Measurements from ENCODE around the gene SH3PXD2B.
"Not testable (repeated sequence)": the region's sequence is repeated elsewhere in the genome, so short reads cannot be mapped to it uniquely, and the experiment has no call there.

Gene SH3PXD2B

DNA sequence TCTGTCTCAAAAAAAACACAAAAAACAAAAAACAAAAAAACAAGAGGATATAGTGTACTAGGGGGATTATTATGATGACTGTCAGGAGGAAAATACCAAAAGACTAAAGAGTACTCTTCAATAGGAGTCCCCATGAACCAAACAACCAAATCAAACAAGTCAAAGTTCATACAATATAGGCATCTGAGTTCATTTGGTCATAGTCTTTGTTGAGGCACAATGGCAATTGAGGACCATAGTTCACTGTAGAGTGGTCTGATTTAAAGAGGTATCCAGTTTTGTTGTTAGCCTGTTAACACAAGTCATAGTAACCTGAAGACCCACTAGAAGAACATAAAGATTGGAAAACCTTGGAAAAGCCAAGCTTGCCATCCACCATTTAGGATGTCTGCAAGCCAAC is 159.5 kb downstream of the SH3PXD2B start:
- DNase-seq (ENCODE audit: low read depth) = no peak

DNA sequence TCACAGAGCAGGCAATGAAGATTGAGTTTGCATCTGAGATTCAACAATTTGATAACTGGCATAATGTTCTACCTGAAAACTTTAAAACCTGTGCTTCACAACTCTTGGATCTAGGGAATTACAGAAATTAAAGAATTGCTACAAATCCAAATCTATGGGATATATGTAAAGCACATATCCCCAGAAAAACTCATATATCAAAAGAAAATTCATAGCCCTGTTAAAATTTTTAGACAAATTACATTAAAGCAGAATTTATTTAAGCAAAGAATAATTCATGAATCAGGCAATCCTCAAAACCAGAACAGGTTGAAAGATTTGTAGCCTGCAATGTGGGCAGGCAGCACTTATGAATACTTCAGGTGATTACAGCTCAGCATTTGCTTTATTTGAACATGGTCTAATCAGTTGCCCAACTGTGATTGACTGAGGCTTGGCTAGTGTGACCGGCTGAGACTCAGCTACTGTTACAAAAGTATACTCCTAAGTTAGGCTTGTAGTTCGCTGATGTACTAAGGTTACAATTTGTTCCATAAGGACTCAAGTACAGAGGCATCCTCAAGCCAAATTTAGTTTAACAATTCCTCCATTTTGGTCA is 160.5 kb downstream of the SH3PXD2B start:
- no peak for DNase-seq (ENCODE audit: low read depth)

DNA sequence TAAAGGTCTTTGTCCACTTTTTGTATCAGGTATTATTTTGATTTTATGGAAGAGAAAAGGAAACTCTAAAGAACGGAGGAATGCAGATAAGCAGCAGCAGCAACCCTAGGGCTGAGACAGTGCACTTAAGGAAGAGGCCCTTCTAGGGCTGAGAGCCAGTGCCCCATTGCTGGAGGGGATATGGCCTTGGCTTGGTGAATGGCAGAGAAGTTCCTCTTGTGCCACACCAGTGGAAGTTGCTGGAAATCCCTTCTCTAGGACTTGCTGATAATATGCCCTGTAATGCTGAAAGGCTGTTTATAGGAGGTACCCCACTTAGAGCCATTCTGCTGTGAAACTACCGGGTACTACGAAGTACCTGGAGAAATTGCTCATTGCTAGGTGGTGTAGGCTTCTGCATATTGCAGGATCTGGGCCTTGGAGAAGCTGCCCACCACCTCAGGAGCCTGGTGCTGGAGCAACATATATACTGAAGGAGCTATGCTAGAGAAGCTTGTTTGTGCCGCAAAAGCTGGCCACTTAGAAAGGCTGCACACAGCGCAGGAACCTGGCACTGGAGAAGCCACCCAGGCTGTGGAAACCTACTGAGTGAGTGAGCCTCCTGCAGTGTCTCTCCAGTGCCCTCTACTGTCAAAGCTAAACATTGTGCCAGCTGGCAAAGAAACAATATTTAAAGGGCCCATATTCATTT is 161.1 kb downstream of the SH3PXD2B start:
- DNase-seq (ENCODE audit: low read depth) = peak; percentile 82

DNA sequence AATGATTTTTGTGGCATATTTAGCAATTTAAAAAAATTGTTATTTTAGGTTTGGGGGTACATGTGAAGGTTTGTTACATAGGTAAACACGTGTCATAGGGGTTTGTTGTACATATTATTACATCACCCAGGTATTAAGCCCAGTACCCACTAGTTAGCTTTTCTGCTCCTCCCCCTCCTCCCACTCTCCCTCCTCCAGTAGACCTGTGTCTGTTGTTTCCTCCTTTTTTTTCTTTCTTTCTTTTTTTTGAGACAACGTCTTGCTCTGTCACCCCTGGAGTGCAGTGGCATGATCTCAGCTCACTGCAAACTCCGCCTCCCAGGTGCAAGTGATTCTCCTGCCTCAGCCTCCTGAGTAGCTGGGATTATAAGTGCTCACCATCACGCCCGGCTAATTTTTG is 162.5 kb downstream of the SH3PXD2B start:
- DNase-seq (ENCODE audit: low read depth) = not testable (repeated sequence)

DNA sequence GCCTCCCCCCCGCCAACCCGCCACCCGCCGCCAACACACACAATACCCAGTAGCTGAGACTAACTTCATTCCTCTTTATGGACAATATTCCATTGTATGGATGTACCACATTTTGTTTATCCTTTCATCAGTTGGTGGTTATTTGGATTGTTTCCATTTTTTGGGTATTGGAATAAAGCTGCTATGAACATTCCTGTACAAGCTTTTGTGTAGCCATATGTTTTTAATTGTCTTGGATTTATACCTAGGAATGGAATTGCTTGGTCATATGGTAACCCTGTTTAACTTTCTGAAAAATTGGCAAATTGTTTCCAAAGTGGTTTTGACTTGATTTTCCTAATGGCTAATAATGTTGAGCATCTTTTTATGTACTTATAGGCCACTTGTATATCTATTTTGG is 165.9 kb downstream of the SH3PXD2B start:
- no peak for DNase-seq (ENCODE audit: low read depth)

DNA sequence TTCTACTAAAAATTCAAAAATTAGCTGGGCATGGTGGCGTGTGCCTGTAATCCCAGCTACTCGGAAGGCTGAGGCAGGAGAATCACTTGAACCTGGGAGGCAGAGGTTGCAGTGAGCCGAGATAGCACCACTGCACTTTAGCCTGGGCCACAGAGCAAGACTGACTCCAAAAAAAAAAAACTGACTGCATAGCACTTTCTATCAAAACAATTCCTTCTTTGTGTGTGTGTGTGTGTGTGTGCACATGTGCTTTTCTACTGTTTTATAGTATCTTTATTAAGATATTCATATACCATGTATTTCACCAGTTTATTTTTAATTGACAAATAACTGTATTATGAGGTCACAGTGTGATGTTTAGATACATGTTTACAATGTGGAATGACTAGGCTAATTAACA is 167.2 kb downstream of the SH3PXD2B start:
- not testable (repeated sequence) for DNase-seq (ENCODE audit: low read depth)

DNA sequence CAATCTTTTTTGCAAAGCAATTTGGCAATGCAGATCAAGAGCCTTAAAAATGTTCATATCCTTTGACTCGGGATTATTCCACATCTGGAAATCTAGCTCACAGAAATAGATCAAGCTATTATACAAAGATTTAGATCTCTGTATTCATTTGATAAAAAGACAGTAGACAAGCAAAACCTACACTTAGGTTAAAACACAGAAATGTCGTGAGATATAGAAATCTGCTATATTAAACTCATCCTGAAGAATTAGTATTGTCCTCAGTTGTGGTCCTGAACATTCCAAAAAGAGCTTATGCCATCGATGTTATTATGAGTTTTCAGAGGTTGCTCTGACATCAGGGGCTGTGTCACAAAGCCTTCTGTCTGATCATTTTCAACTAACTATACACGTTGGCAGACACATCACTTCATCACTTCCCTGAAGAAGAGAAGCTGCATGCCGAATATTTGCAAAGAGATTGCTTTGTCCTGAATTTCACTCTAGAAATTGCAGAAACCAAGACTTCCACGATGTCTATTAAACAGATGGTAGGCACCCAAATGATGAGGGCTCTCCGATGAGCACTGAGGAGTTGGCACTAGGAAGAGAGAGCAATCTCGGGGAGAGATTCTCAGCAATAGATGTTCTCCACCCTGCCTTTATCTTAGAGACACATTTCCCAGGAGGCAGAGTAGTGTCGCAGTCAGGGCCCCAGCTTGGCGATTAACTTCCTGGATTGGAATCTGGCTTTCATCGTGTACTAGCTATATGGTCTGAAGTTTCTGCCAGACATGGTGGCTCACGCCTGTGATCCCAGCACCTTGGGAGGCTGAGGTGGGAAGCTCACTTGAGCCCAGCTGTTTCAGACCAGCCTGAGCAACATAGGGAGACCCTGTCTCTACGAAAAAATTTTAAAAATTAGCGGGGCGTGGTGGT is 168.8 kb downstream of the SH3PXD2B start:
- no peak for DNase-seq (ENCODE audit: low read depth)

DNA sequence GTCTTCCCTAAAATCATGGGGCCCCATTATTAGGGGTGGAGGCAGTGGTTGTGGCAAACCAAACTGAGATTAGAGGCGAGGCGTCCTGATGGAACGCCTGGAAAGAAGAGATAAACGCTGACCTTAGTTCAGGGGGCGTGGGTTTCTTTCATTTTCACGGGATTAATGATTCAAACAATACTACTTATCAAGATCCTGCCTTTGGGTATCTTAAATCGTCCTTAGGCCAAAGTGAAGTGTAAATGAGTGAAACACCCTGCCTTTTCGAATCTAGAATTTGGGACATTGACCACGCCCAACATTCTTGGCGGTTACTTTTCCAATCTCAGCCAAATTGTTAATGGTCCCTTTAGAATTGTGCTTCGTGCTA is 169.7 kb downstream of the SH3PXD2B start:
- DNase-seq (ENCODE audit: low read depth) = peak; percentile 23

DNA sequence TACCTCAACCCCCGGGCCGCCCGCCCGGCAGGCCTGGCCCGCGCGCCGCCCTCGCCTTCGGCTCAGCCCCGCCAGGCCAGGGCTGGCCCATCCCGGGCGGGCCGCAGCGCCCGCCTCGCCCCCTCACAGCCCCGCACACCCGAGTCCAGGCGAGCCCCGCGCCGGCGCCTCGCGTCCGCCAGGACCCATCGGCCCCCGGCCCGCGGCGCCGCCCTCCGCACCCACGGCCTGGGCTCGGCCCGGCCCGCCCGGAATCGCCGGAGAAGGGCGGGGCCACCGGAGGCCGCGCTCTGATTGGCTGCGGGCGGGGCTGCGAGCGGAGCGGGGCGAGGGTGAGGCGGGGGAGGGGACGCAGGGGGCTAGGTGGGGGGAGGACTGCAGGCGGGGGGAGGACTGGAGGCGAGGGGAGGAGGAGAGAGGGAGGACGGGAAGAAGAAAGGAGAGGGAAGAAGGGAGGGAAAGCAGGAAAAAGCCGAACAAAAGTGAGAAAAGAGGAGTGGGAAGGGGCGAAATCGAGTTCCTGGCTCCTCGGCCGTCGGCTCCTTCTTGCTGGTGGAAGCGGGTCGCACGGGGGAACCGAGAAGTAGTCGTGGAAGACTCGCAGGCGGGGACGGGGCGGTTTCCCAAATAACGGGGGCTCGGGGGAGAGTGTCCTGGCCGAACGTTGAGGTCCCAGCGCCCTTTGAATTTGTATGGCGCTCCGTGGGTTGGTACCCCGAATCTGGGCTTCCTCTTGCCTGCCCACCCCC is 170.3 kb downstream of the SH3PXD2B start:
- DNase-seq (ENCODE audit: low read depth) = peak; percentile 83

DNA sequence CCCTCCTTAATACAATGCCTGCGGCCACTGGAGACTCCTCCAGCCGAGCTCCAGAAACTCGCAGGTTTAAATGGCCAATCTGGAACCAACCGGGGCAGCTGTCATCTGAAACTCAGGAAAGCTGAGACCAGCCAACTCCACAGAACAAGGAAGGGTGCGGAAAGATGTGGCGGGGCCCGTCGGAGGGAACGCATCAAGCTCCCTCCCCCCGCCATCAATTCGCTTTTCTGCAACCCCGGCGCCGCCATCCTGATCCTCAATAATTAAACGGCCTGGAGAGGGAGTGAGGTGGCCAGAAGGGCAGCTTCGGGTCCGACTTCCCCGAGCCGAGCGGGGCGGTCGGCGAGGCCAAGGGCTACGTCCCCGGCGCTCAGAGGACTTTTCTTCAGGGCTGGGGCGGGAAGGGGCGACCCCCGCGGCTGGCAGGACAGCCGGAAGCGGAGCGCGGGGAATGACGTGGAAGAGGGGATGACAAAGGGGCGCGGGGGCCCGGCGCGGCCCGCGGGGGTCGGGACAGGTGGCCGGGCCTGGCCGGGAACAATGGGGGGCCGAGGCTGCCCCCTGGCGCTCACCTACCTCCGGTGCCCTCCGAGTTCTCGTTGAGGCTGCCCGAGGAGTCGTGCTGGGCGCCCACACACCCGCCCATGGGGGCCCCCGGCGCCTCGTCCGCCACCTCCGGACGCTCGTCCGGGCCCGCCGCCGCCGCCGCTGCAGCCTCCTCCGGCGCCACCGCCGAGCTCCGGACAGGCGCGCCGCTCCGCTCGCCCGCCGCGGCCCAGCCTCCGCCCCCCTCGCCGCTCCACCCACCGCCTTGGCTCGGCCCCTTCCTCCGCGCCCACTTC is 171.1 kb downstream of the SH3PXD2B start, which contains the start of gene UBTD2:
Gene UBTD2 (minus strand): TSS at position 745 of the 842 bp plus-strand sequence. CDS start 99 bp downstream, at position 646.
- peak; percentile 85 for DNase-seq (ENCODE audit: low read depth)

DNA sequence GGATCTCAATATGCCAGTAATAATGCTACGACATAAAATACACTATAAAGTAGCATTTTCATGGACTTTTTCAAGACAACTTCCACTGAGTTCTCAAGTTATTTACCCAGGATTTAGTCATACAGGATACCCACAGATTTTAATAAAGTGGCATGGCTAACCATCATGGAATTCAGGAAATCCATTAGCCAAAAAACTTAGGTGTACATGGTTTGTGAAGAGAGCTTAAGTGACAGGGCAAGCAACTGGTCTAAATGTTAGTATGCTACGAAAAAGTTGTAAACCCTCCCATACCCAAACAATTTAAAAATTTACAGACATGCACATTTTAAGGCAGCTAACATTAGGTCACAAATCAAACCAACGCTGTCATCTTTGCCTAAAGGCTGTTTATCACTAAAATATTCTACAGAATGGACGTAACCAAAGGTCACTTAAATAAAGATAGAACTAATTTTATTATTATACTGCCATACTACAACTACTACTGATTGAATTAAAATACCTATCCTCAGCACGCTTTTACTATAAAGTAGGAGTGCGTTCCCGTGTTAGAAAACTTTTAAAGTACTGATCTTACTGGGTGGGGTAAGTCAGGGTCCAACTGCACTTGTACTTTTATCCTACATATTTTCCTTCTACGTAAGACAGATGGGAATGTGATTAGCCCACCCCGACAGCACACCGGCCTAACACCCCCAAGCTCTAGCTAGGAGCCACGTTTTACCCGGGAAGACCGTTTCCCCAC is 171.9 kb downstream of the SH3PXD2B start:
- peak; percentile 71 for DNase-seq (ENCODE audit: low read depth)

DNA sequence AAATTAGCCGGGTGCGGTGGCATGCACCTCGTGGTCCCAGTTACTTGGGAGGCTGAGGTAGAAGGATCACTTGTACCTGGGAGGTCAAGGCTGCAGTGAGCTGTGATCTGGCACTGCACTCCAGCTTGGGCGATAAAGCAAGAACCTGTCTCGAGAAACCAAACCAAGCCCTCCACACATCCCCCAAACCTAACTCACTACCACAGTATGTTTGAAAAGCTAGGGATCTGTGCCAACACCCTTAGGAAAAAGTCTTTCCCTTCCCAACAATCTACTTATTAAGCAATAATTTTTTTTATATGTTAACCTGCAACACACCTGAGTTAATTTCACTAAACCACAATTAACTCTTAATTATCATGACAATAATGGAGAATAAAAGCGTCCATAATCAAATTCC is 173.0 kb downstream of the SH3PXD2B start:
- DNase-seq (ENCODE audit: low read depth) = no peak

DNA sequence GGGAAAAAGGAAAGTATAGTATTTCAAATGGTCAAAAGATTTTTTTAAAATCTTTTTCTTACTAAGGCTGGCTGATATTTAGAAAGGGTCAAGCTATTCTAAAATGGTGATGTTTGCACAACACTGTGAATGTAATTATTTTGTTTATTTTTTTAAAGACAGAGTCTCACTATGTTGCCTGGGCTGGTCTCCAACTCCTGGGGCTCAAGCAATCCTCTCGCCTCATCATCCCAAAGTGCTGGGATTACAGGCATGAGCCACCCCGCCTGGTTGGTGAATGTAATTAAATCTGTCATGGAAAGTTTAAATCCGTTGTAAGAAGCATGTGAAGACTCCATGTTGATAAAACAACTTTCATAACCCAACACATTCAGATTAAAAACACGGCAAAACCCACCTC is 173.4 kb downstream of the SH3PXD2B start:
- DNase-seq (ENCODE audit: low read depth) = peak; percentile 44

DNA sequence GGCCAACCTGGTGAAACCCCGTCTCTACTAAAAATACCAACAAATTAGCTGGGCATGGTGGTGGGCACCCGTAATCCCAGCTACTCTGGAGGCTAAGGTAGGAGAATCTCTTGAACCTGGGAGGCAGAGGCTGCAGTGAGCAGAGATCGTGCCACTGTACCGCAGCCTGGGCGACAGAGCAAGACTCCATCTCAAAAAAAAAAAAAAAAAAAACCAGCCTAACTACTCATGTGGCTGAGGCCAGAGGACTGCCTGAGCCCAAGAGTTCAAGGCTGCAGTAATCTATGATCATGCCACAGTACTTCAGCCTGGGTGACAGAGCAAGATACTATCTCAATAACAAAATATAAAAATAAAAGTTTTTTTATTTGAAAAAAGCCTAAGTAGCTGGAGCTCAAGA is 174.0 kb downstream of the SH3PXD2B start:
- no peak for DNase-seq (ENCODE audit: low read depth)

DNA sequence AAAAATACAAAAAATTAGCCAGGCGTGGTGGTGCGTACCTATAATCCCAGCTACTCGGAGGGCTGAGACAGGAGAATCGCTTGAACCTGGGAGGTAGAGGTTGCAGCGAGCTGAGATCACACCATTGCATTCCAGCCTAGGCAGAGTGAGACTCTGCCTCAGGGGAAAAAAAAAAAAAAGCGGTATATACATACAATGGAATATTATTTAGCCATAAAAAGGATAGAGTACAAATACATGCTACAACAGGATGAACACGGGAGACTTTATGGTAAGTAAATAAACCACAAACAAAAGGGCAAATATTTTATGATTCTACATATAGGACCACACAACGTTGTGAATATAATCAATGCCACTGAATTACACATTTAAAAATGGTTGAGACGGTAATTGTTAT is 176.0 kb downstream of the SH3PXD2B start:
- no peak for DNase-seq (ENCODE audit: low read depth)

DNA sequence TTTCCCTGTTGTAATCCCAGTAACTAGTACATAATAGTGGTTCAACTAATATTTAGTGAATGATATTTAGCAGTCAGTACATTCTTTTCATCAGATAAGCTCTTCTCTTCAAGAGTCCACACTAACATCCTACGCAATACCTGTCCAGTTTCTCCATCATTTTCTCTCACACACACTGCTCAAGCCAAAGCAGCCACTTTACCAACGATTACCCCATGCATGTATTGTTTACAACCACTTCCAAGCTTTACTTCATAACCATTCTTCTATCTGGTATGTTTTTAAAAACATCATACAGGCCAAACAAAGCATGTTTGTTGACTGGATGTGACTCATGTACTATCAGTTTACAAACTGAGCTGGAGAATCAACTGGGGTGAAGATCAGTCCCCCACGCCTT is 178.1 kb downstream of the SH3PXD2B start:
- DNase-seq (ENCODE audit: low read depth) = peak; percentile 61
